Measurements from ENCODE around the gene PSTK. TPM values are rescaled to one million over a fixed set of nuclear protein-coding genes. Genes with fewer than 3 reads are reported as not detected.

Gene PSTK
- total and polyA plus RNA-seq, 5 experiments from 2014 or later, result 5.6 to 11.7 (median 8.8) TPM

DNA sequence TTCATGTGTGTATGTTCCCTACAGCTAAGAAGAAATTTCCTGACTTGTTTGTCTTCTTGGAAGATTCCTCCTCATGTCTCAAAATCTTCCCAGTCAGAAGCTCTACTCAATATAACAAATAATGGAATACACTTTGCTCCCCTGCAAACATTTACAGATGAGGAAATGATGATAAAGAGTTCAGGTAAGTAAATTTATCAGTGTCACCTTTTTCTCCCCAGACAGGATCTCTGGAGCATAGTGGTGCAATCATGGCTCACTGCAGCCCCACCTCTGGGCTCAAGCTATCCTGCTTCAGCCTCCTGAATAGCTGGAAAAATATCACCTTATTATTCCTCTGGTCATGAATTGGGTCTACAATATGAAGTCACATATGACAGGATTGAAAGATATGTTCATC is 54.1 kb downstream of the PSTK start:
- Mint-ChIP-seq H3K4me3 (no peak overlapping the region), H3K27ac (peak overlapping the region in 1 of 10 donors; percentile 7), H3K4me1 (peaks cover 6 to 8% (median 7%) of the 10 kb centered on the region in 4 donors), H3K27me3 (no peaks in the 10 kb centered on the region), H3K9me3 (no peaks in the 10 kb centered on the region), H3K36me3 (peaks cover 0 to 52% (median 11%) of the 10 kb centered on the region in 3 donors)
- ATAC-seq (no peak), DNase-seq (no peak)
- POLR2A ChIA-PET, result no interaction called here

DNA sequence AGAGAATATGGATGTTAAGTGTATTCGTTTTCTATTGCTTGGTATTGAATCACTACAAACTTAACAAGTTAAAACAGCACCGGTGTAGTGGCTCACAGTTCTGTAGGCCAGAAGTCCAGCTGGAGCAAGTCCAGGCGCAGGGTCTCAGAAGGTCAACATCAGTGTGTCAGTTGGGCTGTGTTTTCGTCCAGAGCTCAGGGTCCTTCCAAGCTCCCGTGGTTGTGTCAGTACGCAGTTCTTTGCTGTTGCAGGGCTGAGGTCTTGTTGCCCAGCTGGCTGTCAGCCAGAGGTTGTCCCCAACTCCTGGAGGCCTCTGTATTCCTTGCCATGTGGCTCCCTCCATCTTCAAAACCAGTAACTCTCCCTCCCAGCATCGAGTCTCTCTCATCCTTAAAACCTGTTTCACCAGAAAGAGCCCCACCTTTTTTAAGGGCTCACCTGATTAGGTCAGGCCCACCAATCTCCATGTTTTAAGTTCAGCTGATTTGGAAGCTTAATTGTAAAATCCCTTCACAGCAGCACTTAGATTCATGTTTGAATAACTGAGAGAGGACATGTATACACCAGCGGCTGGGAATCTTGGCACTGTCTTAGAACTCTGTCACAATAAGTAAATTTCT is 55.4 kb downstream of the PSTK start:
- Mint-ChIP-seq H3K4me1 (peaks cover 6 to 11% (median 7%) of the 10 kb centered on the region in 4 donors), H3K9me3 (no peaks in the 10 kb centered on the region), H3K4me3 (no peak overlapping the region), H3K36me3 (peaks cover 0 to 58% (median 11%) of the 10 kb centered on the region in 3 donors), H3K27ac (no peak overlapping the region), H3K27me3 (no peaks in the 10 kb centered on the region)
- POLR2A ChIA-PET, result no interaction called here
- no peak for DNase-seq
- no peak for ATAC-seq

GRCh38 chr10:123038782-123039631 is 58.8 kb downstream of the PSTK start:
- peak overlapping the region in 3 of 10 donors; percentile 9 to 63 (median 37) for H3K27ac Mint-ChIP-seq
- POLR2A ChIA-PET, result no interaction called here
- no peak for DNase-seq
- no peaks in the 10 kb centered on the region for H3K27me3 Mint-ChIP-seq
- no peaks in the 10 kb centered on the region for H3K9me3 Mint-ChIP-seq
- no peak overlapping the region for H3K4me3 Mint-ChIP-seq
- H3K4me1 Mint-ChIP-seq, result peaks cover 1 to 14% (median 10%) of the 10 kb centered on the region in 4 donors
- H3K36me3 Mint-ChIP-seq, result peaks cover 0 to 77% (median 10%) of the 10 kb centered on the region in 3 donors
- ATAC-seq, result no peak

DNA sequence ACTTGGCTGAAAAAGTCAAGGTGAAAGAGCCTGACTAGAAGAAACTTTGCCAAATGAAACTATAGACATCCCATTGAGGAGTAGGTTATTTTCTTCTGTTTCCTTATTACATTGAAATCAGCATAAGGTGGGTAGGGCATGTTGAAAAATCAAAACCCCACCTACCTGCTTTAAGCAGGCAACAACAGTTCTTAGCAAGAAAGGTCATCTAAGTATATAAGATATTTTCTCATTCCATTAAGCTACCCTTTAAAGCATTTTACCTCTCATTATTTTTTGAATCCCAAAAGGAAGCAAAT is 59.4 kb downstream of the PSTK start:
- DNase-seq (no peak), ATAC-seq (no peak)
- H3K4me1 Mint-ChIP-seq, result peaks cover 1 to 14% (median 10%) of the 10 kb centered on the region in 4 donors
- H3K27me3 Mint-ChIP-seq, result no peaks in the 10 kb centered on the region
- H3K27ac Mint-ChIP-seq, result peak overlapping the region in 1 of 10 donors; percentile 37
- no peak overlapping the region for H3K4me3 Mint-ChIP-seq
- H3K36me3 Mint-ChIP-seq, result peaks cover 0 to 75% (median 6%) of the 10 kb centered on the region in 3 donors
- POLR2A ChIA-PET, result no interaction called here
- H3K9me3 Mint-ChIP-seq, result no peaks in the 10 kb centered on the region

Other genes starting within 250 kb of the PSTK start
- 1 to 10 TPM; 3.9 to 4.1 TPM for gene CUZD1, start 134.5 kb upstream of the PSTK start, total RNA-seq
- under 1 TPM; 0.50 to 0.83 (median 0.64) TPM for gene CUZD1, start 134.5 kb upstream of the PSTK start, polyA plus RNA-seq
- gene FAM24B, start 100.8 kb upstream of the PSTK start, total RNA-seq, result 10 to 100 TPM; 16.5 to 18.5 TPM
- gene FAM24B, start 100.8 kb upstream of the PSTK start, polyA plus RNA-seq, result 1 to 10 TPM; 3.5 to 7.9 (median 7.7) TPM
- not detected for gene FAM24A, start 69.8 kb upstream of the PSTK start, total RNA-seq
- not detected for gene FAM24A, start 69.8 kb upstream of the PSTK start, polyA plus RNA-seq
- gene C10orf88, start 26.2 kb upstream of the PSTK start, total RNA-seq, result 10 to 100 TPM; 13.3 to 13.9 TPM
- 1 to 10 TPM; 6.0 to 8.8 (median 7.0) TPM for gene C10orf88, start 26.2 kb upstream of the PSTK start, polyA plus RNA-seq
- gene IKZF5, start 28.4 kb downstream of the PSTK start, total RNA-seq, result 10 to 100 TPM; 47.3 to 50.5 TPM
- gene IKZF5, start 28.4 kb downstream of the PSTK start, polyA plus RNA-seq, result 10 to 100 TPM; 13.1 to 22.2 (median 15.8) TPM
- gene ACADSB, start 28.6 kb downstream of the PSTK start, total RNA-seq, result 10 to 100 TPM; 46.3 to 46.8 TPM
- gene ACADSB, start 28.6 kb downstream of the PSTK start, polyA plus RNA-seq, result 10 to 100 TPM; 28.3 to 46.4 (median 33.4) TPM
- not detected for gene HMX3, start 155.6 kb downstream of the PSTK start, total RNA-seq
- not detected for gene HMX3, start 155.6 kb downstream of the PSTK start, polyA plus RNA-seq
- gene HMX2, start 167.7 kb downstream of the PSTK start, total RNA-seq, result not detected
- not detected for gene HMX2, start 167.7 kb downstream of the PSTK start, polyA plus RNA-seq
- gene BUB3, start 174.0 kb downstream of the PSTK start, total RNA-seq, result 100 to 1,000 TPM; 170 to 173 TPM
- 100 to 1,000 TPM; 217 to 247 (median 243) TPM for gene BUB3, start 174.0 kb downstream of the PSTK start, polyA plus RNA-seq